D721Med (cell line): Measurements from ENCODE around the gene AFDN.

Source experiments
- DNase-seq: peaks from one replicate; pipeline ENCODE4 v3.0.0; 2011; ENCODE audit warnings: low spot score; ENCODE audit not compliant: insufficient read length
- FAIRE-seq: peaks from 2 replicates; lab custom pipeline; 2011; peaks lifted over from hg19 to GRCh38; lab: Jason Lieb, UNC
- CTCF ChIP-seq: IDR thresholded peaks from 2 replicates; pipeline ENCODE4 v1.5.1; 2012; ENCODE audit warnings: mild to moderate bottlenecking, control low read depth; ENCODE audit not compliant: insufficient read depth; ENCODE audit errors: missing control alignments

AFDN gene

GRCh38 chr6:168007592-168008338, 181.1 kb downstream of the AFDN start:
- no peak for TF ChIP-seq CTCF
- FAIRE-seq (no peak), DNase-seq (no peak)

DNA sequence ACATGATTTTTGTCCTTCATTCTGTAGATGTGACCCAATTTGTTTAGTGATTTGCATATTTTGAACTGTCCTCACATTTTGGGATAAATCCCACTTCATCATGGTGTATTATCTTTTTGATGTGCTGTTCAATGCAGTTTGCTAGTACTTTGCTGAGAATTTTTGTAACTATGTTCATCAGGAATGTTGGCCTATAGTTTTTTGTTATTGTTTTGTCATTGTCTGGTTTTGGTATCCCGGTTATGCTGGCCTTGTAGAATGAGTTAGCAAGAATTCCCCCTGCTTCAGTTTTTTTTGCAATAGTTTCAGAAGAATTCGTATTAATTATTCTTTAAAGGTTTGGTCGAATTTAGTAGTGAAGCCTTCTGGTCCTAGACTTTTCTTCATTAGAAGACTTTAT, 182.6 kb downstream of the AFDN start:
- no peak for FAIRE-seq
- no peak for DNase-seq
- no peak for TF ChIP-seq CTCF

- no peak for TF ChIP-seq CTCF
- DNase-seq (no peak), FAIRE-seq (no peak)
These were observed 184.6 kb downstream of the AFDN start for GRCh38 chr6:168011291-168011690.

DNA sequence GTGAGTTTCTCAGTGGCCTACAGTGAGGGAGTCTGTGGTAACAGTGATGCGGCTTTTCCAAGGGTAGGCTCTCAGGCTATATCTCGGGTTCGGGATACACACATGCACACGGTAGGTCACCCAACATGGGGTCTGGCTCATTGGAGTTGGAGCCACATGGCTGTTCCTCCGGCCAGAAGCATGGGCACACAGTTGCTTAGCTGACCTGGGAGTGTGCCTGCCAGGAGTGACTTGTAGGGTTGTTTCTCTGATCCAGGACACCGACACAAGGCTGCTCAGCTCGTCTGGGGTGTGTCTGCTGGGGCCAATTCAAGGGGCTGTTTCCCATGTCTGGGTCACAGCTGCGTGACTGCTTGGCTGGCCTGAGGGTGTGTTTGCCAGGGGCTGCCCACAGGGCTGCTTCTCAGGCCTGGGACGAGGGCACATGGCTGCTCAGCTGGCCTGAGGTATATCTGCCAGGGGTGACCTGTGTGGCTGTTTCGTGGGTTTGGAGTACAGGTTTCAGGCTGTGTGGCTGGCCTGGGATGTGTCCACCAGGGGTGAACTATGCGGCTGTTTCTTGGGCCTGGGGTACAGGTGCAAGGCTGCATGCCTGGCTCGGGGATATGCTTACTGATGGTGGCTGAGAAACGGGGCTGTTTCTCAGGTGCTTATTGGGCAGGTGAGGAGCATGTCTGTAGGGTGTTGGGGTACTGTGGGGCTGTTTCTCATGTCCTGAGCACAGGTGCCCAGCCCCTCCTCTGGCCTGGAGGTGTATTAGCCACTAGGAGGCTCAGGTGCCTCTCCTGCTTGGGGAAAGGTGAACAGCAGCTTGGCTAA, 185.9 kb downstream of the AFDN start:
- FAIRE-seq (no peak), DNase-seq (no peak)
- no peak for TF ChIP-seq CTCF

- DNase-seq (no peak), FAIRE-seq (no peak)
- no peak for TF ChIP-seq CTCF
These were observed 186.7 kb downstream of the AFDN start for GRCh38 chr6:168013250-168013915.

GRCh38 chr6:168014428-168014827, 187.7 kb downstream of the AFDN start:
- FAIRE-seq (no peak), DNase-seq (no peak)
- no peak for TF ChIP-seq CTCF
